IMR-90 (cell line): ENCODE measurements around the gene SELENOV. TPM values are rescaled to one million over a fixed set of nuclear protein-coding genes. Genes with fewer than 3 reads are reported as not detected.

ENCODE experiments used
- ATAC-seq: fragments of 200-7000 bp; cut with Tn5 transposase; 2 replicates; pipeline ENCODE4 v1.9.1; 2020; ENCODE audit warnings: low read depth, mild to moderate bottlenecking, moderate library complexity
- BruUV-seq: library from RNA; stranded (reverse); fragments of 400-500 nt; replicated peaks from 2 replicates; lab custom pipeline; 2021; lab: Mats Ljungman, UMichigan
- CTCF ChIA-PET: fragments of 300-600 bp; formaldehyde crosslinking; extraction: SDS; loops from one replicate; lab custom pipeline; 2021; ENCODE audit warnings: antibody characterized with exemption; lab: Yijun Ruan, JAX
- POLR2A ChIA-PET: fragments of 300-600 bp; sonication (Branson Sonifier 250); formaldehyde crosslinking; loops from one replicate; lab custom pipeline; 2022; ENCODE audit warnings: antibody characterized with exemption; ENCODE audit not compliant: unreplicated experiment; lab: Charles Lee
- DNase-seq: peaks from one replicate; pipeline ENCODE4 v3.0.0; 2013
- H2AFZ ChIP-seq: replicated peaks from 2 replicates; pipeline ENCODE3; 2013; ENCODE audit warnings: low read length, mild to moderate bottlenecking; ENCODE audit not compliant: poor library complexity
- H2AK5ac ChIP-seq: 2 replicates; pipeline ENCODE4 v1.6.1; 2013; ENCODE audit warnings: low read depth, low read length, inconsistent platforms
- H2AK9ac ChIP-seq: replicated peaks from 2 replicates; pipeline ENCODE3; 2013; ENCODE audit warnings: mild to moderate bottlenecking, low read depth, low read length, moderate library complexity; ENCODE audit not compliant: poor library complexity
- H2BK120ac ChIP-seq: 2 replicates; pipeline ENCODE4 v1.6.1; 2013; ENCODE audit warnings: low read depth, low read length, inconsistent platforms
- H2BK15ac ChIP-seq: 3 replicates; pipeline ENCODE4 v1.6.1; 2013; ENCODE audit warnings: low read depth, low read length, inconsistent platforms
- H2BK20ac ChIP-seq: 2 replicates; pipeline ENCODE4 v1.6.1; 2013; ENCODE audit warnings: low read depth, mild to moderate bottlenecking, inconsistent platforms, low read length, moderate library complexity
- H2BK5ac ChIP-seq: 2 replicates; pipeline ENCODE4 v1.6.1; 2013; ENCODE audit warnings: mild to moderate bottlenecking, low read depth, low read length, inconsistent platforms; ENCODE audit not compliant: poor library complexity, severe bottlenecking
- H3K14ac ChIP-seq: replicated peaks from 2 replicates; pipeline ENCODE4 v1.6.1; 2013; ENCODE audit warnings: low read depth, low read length, inconsistent platforms
- H3K18ac ChIP-seq: 2 replicates; pipeline ENCODE4 v1.6.1; 2013; ENCODE audit warnings: low read depth, low read length, control low read depth
- H3K23ac ChIP-seq: 2 replicates; pipeline ENCODE4 v1.6.1; 2013; ENCODE audit warnings: low read depth, low read length, inconsistent platforms
- H3K27ac ChIP-seq: 2 replicates; pipeline ENCODE4 v1.5.1; 2013; ENCODE audit warnings: mild to moderate bottlenecking, control low read depth, low read length; ENCODE audit not compliant: insufficient read depth
- H3K27me3 ChIP-seq: 2 replicates; pipeline ENCODE4 v1.6.1; 2013; ENCODE audit warnings: low read length; ENCODE audit not compliant: control insufficient read depth, insufficient read depth
- H3K36me3 ChIP-seq: 2 replicates; pipeline ENCODE4 v1.6.1; 2013; ENCODE audit warnings: low read length, mixed read lengths; ENCODE audit not compliant: control insufficient read depth, insufficient read depth
- H3K4ac ChIP-seq: 2 replicates; pipeline ENCODE4 v1.6.1; 2013; ENCODE audit warnings: low read depth, low read length, inconsistent platforms
- H3K4me1 ChIP-seq: 2 replicates; pipeline ENCODE4 v1.6.1; 2013; ENCODE audit warnings: low read length, mixed read lengths; ENCODE audit not compliant: control insufficient read depth, insufficient read depth
- H3K4me2 ChIP-seq: 2 replicates; pipeline ENCODE4 v1.6.1; 2013; ENCODE audit warnings: low read depth, mild to moderate bottlenecking, control low read depth, low read length, moderate library complexity
- H3K4me3 ChIP-seq: 2 replicates; pipeline ENCODE4 v1.5.1; 2013; ENCODE audit warnings: low read depth, mild to moderate bottlenecking, control low read depth, low read length, moderate library complexity; ENCODE audit not compliant: insufficient read depth
- H3K56ac ChIP-seq: 2 replicates; pipeline ENCODE4 v1.6.1; 2013; ENCODE audit warnings: low read length, inconsistent platforms; ENCODE audit not compliant: insufficient read depth; ENCODE audit errors: extremely low read depth
- H3K79me1 ChIP-seq, 2 experiments: 2 replicates each; pipeline ENCODE4 v1.6.1; 2013; ENCODE audit warnings: low read length in 2 of 2, inconsistent platforms in 1 of 2, low read depth in 1 of 2
- H3K9ac ChIP-seq: 2 replicates; pipeline ENCODE4 v1.6.1; 2013; ENCODE audit warnings: low read depth, low read length, control low read depth
- H3K9me1 ChIP-seq: 2 replicates; pipeline ENCODE4 v1.6.1; 2013; ENCODE audit warnings: low read length, inconsistent platforms; ENCODE audit not compliant: insufficient read depth
- H3K9me3 ChIP-seq: 2 replicates; pipeline ENCODE4 v1.6.1; 2013; ENCODE audit warnings: low read length; ENCODE audit not compliant: control insufficient read depth, insufficient read depth
- H4K20me1 ChIP-seq: 2 replicates; pipeline ENCODE4 v1.6.1; 2013; ENCODE audit warnings: low read length, inconsistent platforms; ENCODE audit not compliant: insufficient read depth
- H4K5ac ChIP-seq: 2 replicates; pipeline ENCODE4 v1.6.1; 2013; ENCODE audit warnings: mild to moderate bottlenecking, low read depth, low read length, control low read depth
- H4K8ac ChIP-seq, 2 experiments: 2 replicates each; pipeline ENCODE4 v1.6.1; 2013; ENCODE audit warnings: low read depth in 2 of 2, low read length in 2 of 2, control low read depth in 1 of 2, inconsistent platforms in 1 of 2
- H4K91ac ChIP-seq: 2 replicates; pipeline ENCODE4 v1.6.1; 2013; ENCODE audit warnings: low read depth, low read length, inconsistent platforms; ENCODE audit not compliant: insufficient read depth
- BHLHE40 ChIP-seq: fragments of 150-350 bp; IDR thresholded peaks from 2 replicates; pipeline ENCODE4 v1.6.1; 2016; ENCODE audit warnings: mild to moderate bottlenecking, low read depth, low read length
- CEBPB ChIP-seq: IDR thresholded peaks from 2 replicates; pipeline ENCODE4 v1.6.1; 2012; ENCODE audit warnings: low read depth, low read length, improper control_type of control experiment
- FOS ChIP-seq: fragments of 150-350 bp; IDR thresholded peaks from 2 replicates; pipeline ENCODE4 v1.6.1; 2016; ENCODE audit warnings: low read depth, low read length
- MAFK ChIP-seq: IDR thresholded peaks from 2 replicates; pipeline ENCODE4 v1.6.1; 2012; ENCODE audit warnings: low read depth, low read length, improper control_type of control experiment
- MXI1 ChIP-seq: IDR thresholded peaks from 2 replicates; pipeline ENCODE4 v1.6.1; 2012; ENCODE audit warnings: low read depth, mild to moderate bottlenecking, low read length, moderate library complexity, borderline replicate concordance
- NFE2L2 ChIP-seq: fragments of 150-350 bp; IDR thresholded peaks from 2 replicates; pipeline ENCODE4 v1.6.1; 2016; ENCODE audit warnings: low read depth, mild to moderate bottlenecking, low read length
- POLR2A ChIP-seq: IDR thresholded peaks from 2 replicates; pipeline ENCODE4 v1.6.1; 2012; ENCODE audit warnings: mild to moderate bottlenecking, low read depth, low read length
- RAD21 ChIP-seq: IDR thresholded peaks from 2 replicates; pipeline ENCODE4 v1.6.1; 2012; ENCODE audit warnings: low read length, improper control_type of control experiment
- RCOR1 ChIP-seq: IDR thresholded peaks from 2 replicates; pipeline ENCODE4 v1.6.1; 2012; ENCODE audit warnings: mild to moderate bottlenecking, low read length, improper control_type of control experiment; ENCODE audit not compliant: insufficient replicate concordance
- RFX5 ChIP-seq: IDR thresholded peaks from 2 replicates; pipeline ENCODE4 v1.8.0; 2012; ENCODE audit warnings: low read depth, mild to moderate bottlenecking, low read length, moderate library complexity
- SMC3 ChIP-seq: fragments of 150-350 bp; IDR thresholded peaks from 2 replicates; pipeline ENCODE4 v1.6.1; 2016; ENCODE audit warnings: low read depth, mild to moderate bottlenecking, antibody characterized with exemption, low read length, moderate library complexity
- WGBS, 2 experiments: methylation state at CpG; one replicate each; pipeline versions ENCODE4 v1.1.5 to v1.1.7; 2013; ENCODE audit warnings: missing lambda C conversion rate in 2 of 2; ENCODE audit not compliant: insufficient read length in 1 of 2; ENCODE audit errors: extremely low coverage in 2 of 2; 5-methylcytosine and 5-hydroxymethylcytosine counted together
- dilution Hi-C: fragments of 300-500 bp; cut with HindIII; formaldehyde crosslinking; loops from one replicate; pipeline ENCODE4 v1.14.3; 2018; ENCODE audit warnings: low sequenced_read_pairs; ENCODE audit not compliant: unreplicated experiment
- in situ Hi-C: fragments of 300-500 bp; cut with MboI; formaldehyde crosslinking; loops from 3 replicates; pipeline ENCODE4 v1.14.3; 2019; ENCODE audit warnings: low sequenced_read_pairs, inconsistent platforms, mixed read lengths
- intact Hi-C: fragments of 100-400 bp; cut with micrococcal nuclease; formaldehyde crosslinking; loops from 2 replicates; pipeline ENCODE4 v1.10.0; 2022
- polyA plus RNA-seq, 3 experiments: library from polyadenylated mRNA; depleted of rRNA; stranded (reverse); fragments of >200 nt; gene quantifications; 2 replicates each; pipeline ENCODE4 v1.2.3, GENCODE V29; 2012; ENCODE audit warnings: low replicate concordance in 1 of 3
- total RNA-seq: library from RNA; depleted of rRNA; stranded (reverse); fragments of >200 nt; gene quantifications from 2 replicates; pipeline ENCODE4 v1.2.3, GENCODE V29; 2012
- TF ChIP-seq, protein P1 (sequence below): fragments of 150-350 bp; IDR thresholded peaks from 2 replicates; pipeline ENCODE4 v1.6.1; 2017; ENCODE audit warnings: mild to moderate bottlenecking, antibody characterized with exemption, low read length, low read depth
- TF ChIP-seq, protein P2 (sequence below): fragments of 150-350 bp; IDR thresholded peaks from 2 replicates; pipeline ENCODE4 v1.6.1; 2016; ENCODE audit warnings: low read depth, mild to moderate bottlenecking, low read length, moderate library complexity, borderline replicate concordance
- TF ChIP-seq, protein P3 (sequence below): conservative IDR thresholded peaks from 2 replicates; pipeline ENCODE4 v1.5.1; 2012; ENCODE audit warnings: mild to moderate bottlenecking, low read depth, low read length, improper control_type of control experiment

SELENOV gene
- total and polyA plus RNA-seq, 2 of the 4 experiments (the other 2 are of a cell fraction), result not detected

DNA sequence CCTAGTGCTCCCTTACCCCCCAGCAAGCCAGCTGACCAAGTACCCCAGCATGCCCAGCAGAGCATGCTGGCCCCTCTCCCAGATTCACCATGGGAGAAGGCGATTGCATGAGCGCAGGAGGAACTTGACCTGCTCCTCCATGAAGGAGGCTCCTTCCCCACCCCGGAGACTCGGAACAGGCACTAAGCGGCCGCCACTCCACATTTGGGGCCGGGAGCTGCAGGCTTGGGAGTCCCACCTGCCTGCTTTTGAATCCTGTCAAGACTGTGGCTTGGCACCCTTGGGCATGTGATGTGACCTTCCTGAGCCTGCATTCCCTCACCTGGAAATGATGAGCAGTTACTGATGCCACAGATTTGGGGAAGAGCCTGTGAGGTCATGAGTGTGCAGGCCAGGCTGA is 47.0 kb upstream of the SELENOV start:
- ChIA-PET CTCF (no interaction called here), POLR2A (no interaction called here)
- no peak overlapping the region for H3K4ac ChIP-seq

More for the DNA sequence above, 47.0 kb upstream of the SELENOV start:
- Histone ChIP-seq H4K91ac (no peak overlapping the region), H4K8ac (no peak overlapping the region), H2BK5ac (no peak overlapping the region), H3K18ac (no peak overlapping the region), H3K56ac (no peak overlapping the region), H3K14ac (no peak overlapping the region), H3K4me3 (no peak overlapping the region), H3K36me3 (peaks cover 80% of the 10 kb centered on the region), H2BK20ac (no peak overlapping the region), H2BK120ac (no peak overlapping the region), H3K9me1 (peaks cover 2% of the 10 kb centered on the region; the same call in 1 of the 2 replicates), H2AFZ (no peak overlapping the region), H3K9me3 (no peaks in the 10 kb centered on the region), H3K4me2 (no peak overlapping the region), H2AK9ac (no peak overlapping the region), H3K9ac (no peak overlapping the region), H3K23ac (no peak overlapping the region), H2BK15ac (no peak overlapping the region), H4K20me1 (peaks cover 27% of the 10 kb centered on the region), H3K27ac (no peak overlapping the region), H3K79me1 (peaks cover 17 to 20% of the 10 kb centered on the region in 2 experiments; a peak in 3 of 4 replicates), H2AK5ac (no peak overlapping the region), H4K5ac (no peak overlapping the region), H3K27me3 (no peaks in the 10 kb centered on the region), H3K4me1 (no peaks in the 10 kb centered on the region)
- intact Hi-C loops (no loop called here), dilution Hi-C loops (no loop called here), in situ Hi-C loops (no loop called here)
- TF ChIP-seq RFX5 (no peak), MXI1 (no peak), NFE2L2 (no peak), RCOR1 (no peak), BHLHE40 (no peak), POLR2A (no peak), SMC3 (no peak), CEBPB (no peak), RAD21 (no peak), MAFK (no peak), FOS (no peak)
- TF ChIP-seq, protein P1, sequence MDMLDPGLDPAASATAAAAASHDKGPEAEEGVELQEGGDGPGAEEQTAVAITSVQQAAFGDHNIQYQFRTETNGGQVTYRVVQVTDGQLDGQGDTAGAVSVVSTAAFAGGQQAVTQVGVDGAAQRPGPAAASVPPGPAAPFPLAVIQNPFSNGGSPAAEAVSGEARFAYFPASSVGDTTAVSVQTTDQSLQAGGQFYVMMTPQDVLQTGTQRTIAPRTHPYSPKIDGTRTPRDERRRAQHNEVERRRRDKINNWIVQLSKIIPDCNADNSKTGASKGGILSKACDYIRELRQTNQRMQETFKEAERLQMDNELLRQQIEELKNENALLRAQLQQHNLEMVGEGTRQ, result no peak
- TF ChIP-seq, protein P2, sequence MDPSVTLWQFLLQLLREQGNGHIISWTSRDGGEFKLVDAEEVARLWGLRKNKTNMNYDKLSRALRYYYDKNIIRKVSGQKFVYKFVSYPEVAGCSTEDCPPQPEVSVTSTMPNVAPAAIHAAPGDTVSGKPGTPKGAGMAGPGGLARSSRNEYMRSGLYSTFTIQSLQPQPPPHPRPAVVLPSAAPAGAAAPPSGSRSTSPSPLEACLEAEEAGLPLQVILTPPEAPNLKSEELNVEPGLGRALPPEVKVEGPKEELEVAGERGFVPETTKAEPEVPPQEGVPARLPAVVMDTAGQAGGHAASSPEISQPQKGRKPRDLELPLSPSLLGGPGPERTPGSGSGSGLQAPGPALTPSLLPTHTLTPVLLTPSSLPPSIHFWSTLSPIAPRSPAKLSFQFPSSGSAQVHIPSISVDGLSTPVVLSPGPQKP, result no peak
- TF ChIP-seq, protein P3, sequence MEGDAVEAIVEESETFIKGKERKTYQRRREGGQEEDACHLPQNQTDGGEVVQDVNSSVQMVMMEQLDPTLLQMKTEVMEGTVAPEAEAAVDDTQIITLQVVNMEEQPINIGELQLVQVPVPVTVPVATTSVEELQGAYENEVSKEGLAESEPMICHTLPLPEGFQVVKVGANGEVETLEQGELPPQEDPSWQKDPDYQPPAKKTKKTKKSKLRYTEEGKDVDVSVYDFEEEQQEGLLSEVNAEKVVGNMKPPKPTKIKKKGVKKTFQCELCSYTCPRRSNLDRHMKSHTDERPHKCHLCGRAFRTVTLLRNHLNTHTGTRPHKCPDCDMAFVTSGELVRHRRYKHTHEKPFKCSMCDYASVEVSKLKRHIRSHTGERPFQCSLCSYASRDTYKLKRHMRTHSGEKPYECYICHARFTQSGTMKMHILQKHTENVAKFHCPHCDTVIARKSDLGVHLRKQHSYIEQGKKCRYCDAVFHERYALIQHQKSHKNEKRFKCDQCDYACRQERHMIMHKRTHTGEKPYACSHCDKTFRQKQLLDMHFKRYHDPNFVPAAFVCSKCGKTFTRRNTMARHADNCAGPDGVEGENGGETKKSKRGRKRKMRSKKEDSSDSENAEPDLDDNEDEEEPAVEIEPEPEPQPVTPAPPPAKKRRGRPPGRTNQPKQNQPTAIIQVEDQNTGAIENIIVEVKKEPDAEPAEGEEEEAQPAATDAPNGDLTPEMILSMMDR, result no peak
- WGBS, 2 experiments, result 94% methylated on average over 6 of the region's 7 CpGs; no CpG with 5 or more reads in 1 of the 2 experiments
- ATAC-seq, result no peak
- BruUV-seq, result no TSS peak
- DNase-seq, result no peak
